BJ (cell line): Measurements from ENCODE around the gene ZNF287. TPM values are rescaled to one million over a fixed set of nuclear protein-coding genes. Genes with fewer than 3 reads are reported as not detected.
A peak's percentile ranks its signal among the peaks of the same experiment; 100 is the strongest.

Experiments
- CTCF ChIA-PET: fragments of 350-600 bp; formaldehyde crosslinking; extraction: SDS; loops from one replicate; lab custom pipeline; 2021; ENCODE audit warnings: antibody characterized with exemption, inconsistent platforms; lab: Yijun Ruan, JAX
- POLR2A ChIA-PET: fragments of 300-600 bp; sonication (Branson Sonifier 250); formaldehyde crosslinking; extraction: SDS; loops from one replicate; lab custom pipeline; 2021; ENCODE audit warnings: antibody characterized with exemption; lab: Charles Lee
- DNase-seq: peaks from one replicate; pipeline ENCODE4 v3.0.0-alpha.2; 2011; ENCODE audit warnings: low read depth
- H3K27me3 ChIP-seq: 2 replicates; pipeline ENCODE4 v1.6.0; 2011; ENCODE audit warnings: low read length; ENCODE audit not compliant: control insufficient read depth, insufficient read depth
- H3K36me3 ChIP-seq: 2 replicates; pipeline ENCODE4 v1.5.1; 2011; ENCODE audit warnings: low read length; ENCODE audit not compliant: control insufficient read depth, insufficient read depth
- H3K4me3 ChIP-seq: 2 replicates; pipeline ENCODE4 v1.5.1; 2011; ENCODE audit warnings: low read depth, mild to moderate bottlenecking, control low read depth, low read length
- polyA minus RNA-seq: library from RNA; depleted of rRNA, polyadenylated mRNA; stranded (reverse); fragments of >200 nt; gene quantifications from 2 replicates; pipeline ENCODE4 v1.2.3, GENCODE V29; 2011; rRNA and poly(A)+ RNA removed
- polyA plus RNA-seq: library from polyadenylated mRNA; depleted of rRNA; stranded (reverse); fragments of >200 nt; gene quantifications from 2 replicates; pipeline ENCODE4 v1.2.3, GENCODE V29; 2011; rRNA removed
- TF ChIP-seq, protein P1 (sequence below): IDR thresholded peaks from 2 replicates; pipeline ENCODE4 v1.5.1; 2011; ENCODE audit warnings: low read depth, mild to moderate bottlenecking, control low read depth, inconsistent platforms, low read length, moderate library complexity; ENCODE audit not compliant: insufficient read depth

ZNF287 gene
- 6.0 and 6.6 TPM in 2 replicates for polyA plus RNA-seq
- 3.1 and 5.2 TPM in 2 replicates for polyA minus RNA-seq

DNA sequence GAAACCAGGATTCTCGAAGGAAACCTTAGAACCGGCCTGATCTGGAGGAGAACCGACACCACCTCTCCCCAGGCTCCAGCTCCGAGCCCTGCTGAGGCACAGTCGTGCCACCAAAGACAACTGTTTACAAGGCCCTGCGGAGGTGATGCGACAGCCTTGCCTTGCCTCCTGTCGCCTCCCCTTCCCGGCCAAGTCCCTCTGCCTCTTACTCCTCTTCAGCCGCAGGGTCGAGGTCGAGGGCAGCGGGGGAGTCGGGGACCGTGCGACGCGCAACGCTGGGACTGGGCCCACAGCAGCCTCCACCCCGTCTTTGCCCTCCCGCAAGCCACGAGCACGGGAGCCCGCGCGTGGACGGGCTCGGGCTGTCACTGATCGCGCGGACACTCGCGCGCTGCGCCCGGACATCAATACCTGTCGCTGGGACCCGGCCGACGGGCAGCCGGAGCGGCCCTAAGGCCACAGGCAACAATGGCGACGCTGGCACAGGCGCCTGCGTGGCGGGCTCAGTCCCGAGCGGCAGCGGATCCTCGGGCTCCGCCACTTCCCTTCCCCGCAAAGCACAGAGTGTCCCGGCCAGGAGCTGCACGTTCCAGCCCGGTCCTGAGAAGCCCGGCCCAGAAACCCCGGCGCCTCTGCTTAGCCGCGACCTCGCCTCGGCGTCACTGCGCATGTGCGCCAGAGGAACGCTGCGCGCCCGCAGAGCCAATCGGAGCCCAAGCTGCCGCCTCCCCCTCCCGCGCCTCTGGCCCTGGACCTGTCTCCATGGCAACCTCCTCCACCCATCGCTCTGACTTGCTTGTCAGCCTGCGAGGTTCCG is at the start of gene ZNF287:
TSS of gene ZNF287 (minus strand) at position 664 of the 817 bp plus-strand sequence. CDS start 1,473 bp downstream, outside the sequence.
- Histone ChIP-seq H3K4me3 (peak within 1 kb of the TSS; percentile 83), H3K27me3 (peaks cover 4% of the 10 kb centered on the region), H3K36me3 (peaks cover 1% of the 10 kb centered on the region)
- peak; percentile 41 for DNase-seq
- POLR2A ChIA-PET = no interaction called here
- TF ChIP-seq, protein P1, sequence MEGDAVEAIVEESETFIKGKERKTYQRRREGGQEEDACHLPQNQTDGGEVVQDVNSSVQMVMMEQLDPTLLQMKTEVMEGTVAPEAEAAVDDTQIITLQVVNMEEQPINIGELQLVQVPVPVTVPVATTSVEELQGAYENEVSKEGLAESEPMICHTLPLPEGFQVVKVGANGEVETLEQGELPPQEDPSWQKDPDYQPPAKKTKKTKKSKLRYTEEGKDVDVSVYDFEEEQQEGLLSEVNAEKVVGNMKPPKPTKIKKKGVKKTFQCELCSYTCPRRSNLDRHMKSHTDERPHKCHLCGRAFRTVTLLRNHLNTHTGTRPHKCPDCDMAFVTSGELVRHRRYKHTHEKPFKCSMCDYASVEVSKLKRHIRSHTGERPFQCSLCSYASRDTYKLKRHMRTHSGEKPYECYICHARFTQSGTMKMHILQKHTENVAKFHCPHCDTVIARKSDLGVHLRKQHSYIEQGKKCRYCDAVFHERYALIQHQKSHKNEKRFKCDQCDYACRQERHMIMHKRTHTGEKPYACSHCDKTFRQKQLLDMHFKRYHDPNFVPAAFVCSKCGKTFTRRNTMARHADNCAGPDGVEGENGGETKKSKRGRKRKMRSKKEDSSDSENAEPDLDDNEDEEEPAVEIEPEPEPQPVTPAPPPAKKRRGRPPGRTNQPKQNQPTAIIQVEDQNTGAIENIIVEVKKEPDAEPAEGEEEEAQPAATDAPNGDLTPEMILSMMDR = no peak
- CTCF ChIA-PET = interaction anchor here (1.0 to 1.4 kb wide), 4 partner anchors 16 to 205 kb away, joined by 3 to 6 read pairs (median 6); no protein-coding TSS in a partner anchor

DNA sequence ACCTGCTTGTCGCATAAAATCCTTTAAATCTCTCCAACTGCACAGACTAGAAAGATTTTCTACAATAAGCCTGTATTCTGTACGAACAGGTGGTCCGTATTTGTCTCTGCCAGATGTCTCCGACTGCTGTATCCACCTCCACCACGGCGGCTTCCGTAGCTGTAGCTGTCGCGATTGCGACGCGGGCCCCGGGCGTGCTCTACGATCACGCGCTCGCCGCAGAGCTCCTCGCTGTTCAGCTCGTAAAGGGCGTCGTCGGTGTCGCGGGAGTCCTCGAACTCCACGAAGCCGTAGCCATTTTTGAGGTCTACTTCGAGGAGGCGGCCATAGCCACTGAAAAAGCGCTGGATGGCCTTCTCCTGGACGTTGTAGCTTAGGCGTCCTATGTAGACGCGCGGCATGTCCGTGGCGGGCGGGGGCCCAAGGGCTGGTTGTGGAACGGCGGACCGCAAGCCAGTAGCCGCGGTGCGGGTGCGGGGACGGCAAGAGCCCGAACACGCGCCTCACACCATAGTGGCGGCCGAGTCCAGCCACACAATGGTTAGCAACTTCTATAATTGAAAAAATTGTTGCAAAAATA is 48.6 kb upstream of the ZNF287 start:
- H3K4me3 ChIP-seq = no peak overlapping the region

DNA sequence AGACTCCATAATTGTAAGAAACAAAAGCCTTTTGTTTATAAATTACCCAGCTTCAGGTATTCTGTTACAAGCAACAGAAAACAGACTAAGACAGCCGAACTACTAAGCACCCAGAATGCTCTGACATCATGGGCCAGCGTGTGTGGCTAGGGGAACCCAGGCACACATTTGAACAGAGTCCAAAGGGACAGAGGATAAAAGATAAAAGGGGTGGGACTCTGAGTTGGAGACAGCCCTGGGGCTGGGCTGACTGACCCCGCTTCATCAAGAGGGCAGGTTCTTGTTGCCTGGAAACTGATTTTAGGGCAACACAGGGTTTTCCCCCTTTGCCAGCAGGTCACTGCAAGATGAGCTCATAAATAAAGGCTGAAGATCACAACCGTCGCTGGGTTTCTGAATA is 30.5 kb upstream of the ZNF287 start:
- ChIA-PET POLR2A (no interaction called here), CTCF (no interaction called here)
- DNase-seq = no peak
- H3K4me3 ChIP-seq = no peak overlapping the region
- no peaks in the 10 kb centered on the region for H3K36me3 ChIP-seq
- TF ChIP-seq, protein P1 = no peak
- H3K27me3 ChIP-seq = peaks cover 6% of the 10 kb centered on the region

More for the DNA sequence above, 48.6 kb upstream of the ZNF287 start:
- Histone ChIP-seq H3K36me3 (no peaks in the 10 kb centered on the region), H3K27me3 (no peaks in the 10 kb centered on the region)
- ChIA-PET CTCF (no interaction called here), POLR2A (no interaction called here)
- TF ChIP-seq, protein P1 = no peak
- DNase-seq = no peak

DNA sequence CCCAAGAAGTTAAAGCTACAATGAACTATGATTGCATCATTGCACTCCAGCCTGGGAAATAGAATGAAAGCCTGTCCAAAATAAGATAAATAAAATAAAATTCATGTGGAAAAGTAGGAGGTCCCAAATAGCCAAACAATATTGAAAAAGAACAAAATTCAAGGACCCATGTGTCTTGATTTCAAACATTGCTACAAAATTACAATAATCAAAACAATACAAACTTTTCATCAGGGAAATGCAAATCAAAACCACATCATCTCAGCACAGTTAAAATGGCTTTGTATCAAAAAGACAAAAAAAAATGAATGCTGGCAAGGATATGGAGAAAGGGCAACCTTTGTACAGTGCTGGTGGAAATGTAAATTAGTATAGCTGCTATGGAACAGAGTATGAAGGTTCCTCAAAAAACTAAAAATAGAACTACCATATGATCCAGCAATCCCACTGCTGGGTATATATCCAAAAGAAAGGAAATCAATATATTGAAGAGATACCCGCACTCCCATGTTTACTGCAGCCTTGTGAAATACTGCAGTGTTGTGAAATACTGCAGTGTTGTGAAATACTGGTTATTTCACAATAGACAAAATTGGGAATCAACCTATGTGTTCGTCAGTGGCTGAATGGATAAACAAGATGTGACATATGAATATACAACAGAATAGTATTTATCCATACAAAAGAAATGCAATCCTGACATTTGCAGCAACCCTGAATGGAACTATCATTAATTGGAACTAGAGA is 24.5 kb upstream of the ZNF287 start:
- Histone ChIP-seq H3K4me3 (no peak overlapping the region), H3K27me3 (peaks cover 6% of the 10 kb centered on the region), H3K36me3 (no peaks in the 10 kb centered on the region)
- CTCF ChIA-PET = interaction anchor here (0.7 kb wide), 1 partner anchor 141 kb away, joined by 5 read pairs; no protein-coding TSS in a partner anchor
- TF ChIP-seq, protein P1 = no peak
- POLR2A ChIA-PET = no interaction called here
- no peak for DNase-seq
